Adrenal gland (tissue), 12 donors: ENCODE data around the gene NAA38. TPM values are rescaled to one million over a fixed set of nuclear protein-coding genes. Genes with fewer than 3 reads are reported as not detected.

Experiments used
- DNase-seq, 7 donors: peaks; one replicate each; pipeline ENCODE4 v3.0.0-alpha.2; 2019 to 2020
- H3K27ac ChIP-seq, 5 donors: fragments of 200-600 bp; sonication (generic) in 4 of 5; 1 replicate in 3 of 5; 2 replicates in 2 of 5; pipeline versions ENCODE4 v1.5.1 to v1.8.0; 2016 to 2020; ENCODE audit warnings: mild to moderate bottlenecking in 1 of 5
- H3K27me3 ChIP-seq: fragments of 200-600 bp; 2 replicates; pipeline ENCODE4 v1.8.0; 2021
- H3K36me3 ChIP-seq, 2 donors: fragments of 200-600 bp; replicated peaks in 1 of 2; 1 replicate in 1 of 2; 2 replicates in 1 of 2; pipeline versions ENCODE4 v1.5.1 to v1.8.0; 2018 to 2022
- H3K4me1 ChIP-seq, 2 donors: fragments of 200-600 bp; replicated peaks in 1 of 2; 1 replicate in 1 of 2; 2 replicates in 1 of 2; pipeline versions ENCODE4 v1.5.1 to v1.8.0; 2018 to 2021
- H3K4me3 ChIP-seq, 4 donors: fragments of 200-600 bp; sonication (generic) in 3 of 4; one replicate each; pipeline ENCODE4 v1.5.1; 2016 to 2018
- H3K9me3 ChIP-seq, 3 donors: fragments of 200-600 bp; sonication (generic) in 1 of 3; replicated peaks in 1 of 3; 1 replicate in 2 of 3; 2 replicates in 1 of 3; pipeline versions ENCODE4 v1.5.1 to v1.8.0; 2016 to 2021
- CTCF ChIP-seq, 6 experiments: fragments of 450-650 bp in 4 of 6; fragments of 200-600 bp in 2 of 6; sonication (generic) in 1 of 6; IDR thresholded peaks; 1 replicate in 5 of 6; 2 replicates in 1 of 6; pipeline versions ENCODE4 v1.5.1 to v1.8.0; 2016 to 2021; ENCODE audit warnings: antibody characterized with exemption in 6 of 6, mild to moderate bottlenecking in 2 of 6, moderate library complexity in 1 of 6
- POLR2A ChIP-seq, 2 donors: fragments of 450-650 bp; IDR thresholded peaks; one replicate each; pipeline ENCODE4 v1.6.1; 2017; ENCODE audit warnings: antibody characterized with exemption in 2 of 2, mild to moderate bottlenecking in 2 of 2, moderate library complexity in 1 of 2
- WGBS, 4 donors: extraction: QIAGEN DNeasy Blood & Tissue Kit in 2 of 4; methylation state at CpG; one replicate each; pipeline versions ENCODE4 v1.1.5 to v1.1.7; 2013 to 2017; 5-methylcytosine and 5-hydroxymethylcytosine counted together
- intact Hi-C, 2 donors: fragments of 100-400 bp; cut with DNase I; formaldehyde crosslinking; loops; one replicate each; pipeline versions ENCODE4 v1.14.1 to v1.15.0; 2022 to 2023
- polyA plus RNA-seq, 3 donors: library from polyadenylated mRNA; stranded (reverse); fragments of 200-250 nt in 2 of 3; fragments of 350-450 nt in 1 of 3; fragmentation: Illumina TruSeq in 1 of 3; extraction: RNeasy Lipid Tissue Mini Kit (QIAGEN cat#74804) in 1 of 3; gene quantifications; one replicate each; pipeline ENCODE4 v1.2.3, GENCODE V29; 2013 to 2014
- total RNA-seq, 9 donors: library from RNA; depleted of rRNA in 4 of 9; stranded (reverse); fragments of >200 nt in 4 of 9; fragments of 120-200 nt in 1 of 9; fragmentation: NEBNext Ultra II Directional in 1 of 9; extraction: Animal tissue kit (Norgen Biotek cat#: 25700) in 1 of 9; gene quantifications; one replicate each; pipeline versions ENCODE4 v1.1.0 to v1.2.4, GENCODE V29; 2013 to 2023
- donor health status: healthy with polysubstance abuse.
- donor health status: Bipolar disorder and iron deficiency.
- donor health status: DM: yes; HTN: yes; CAD: no.
- donor health status: DM: no; HTN: no; CAD: no.
- donor health status: DM: no; HTN: no; CAD: no.
- donor health status: DM: yes; HTN: yes; CAD: no.

The NAA38 gene
- total and polyA plus RNA-seq, 12 donors: 34.5 to 424 (median 128) TPM

DNA sequence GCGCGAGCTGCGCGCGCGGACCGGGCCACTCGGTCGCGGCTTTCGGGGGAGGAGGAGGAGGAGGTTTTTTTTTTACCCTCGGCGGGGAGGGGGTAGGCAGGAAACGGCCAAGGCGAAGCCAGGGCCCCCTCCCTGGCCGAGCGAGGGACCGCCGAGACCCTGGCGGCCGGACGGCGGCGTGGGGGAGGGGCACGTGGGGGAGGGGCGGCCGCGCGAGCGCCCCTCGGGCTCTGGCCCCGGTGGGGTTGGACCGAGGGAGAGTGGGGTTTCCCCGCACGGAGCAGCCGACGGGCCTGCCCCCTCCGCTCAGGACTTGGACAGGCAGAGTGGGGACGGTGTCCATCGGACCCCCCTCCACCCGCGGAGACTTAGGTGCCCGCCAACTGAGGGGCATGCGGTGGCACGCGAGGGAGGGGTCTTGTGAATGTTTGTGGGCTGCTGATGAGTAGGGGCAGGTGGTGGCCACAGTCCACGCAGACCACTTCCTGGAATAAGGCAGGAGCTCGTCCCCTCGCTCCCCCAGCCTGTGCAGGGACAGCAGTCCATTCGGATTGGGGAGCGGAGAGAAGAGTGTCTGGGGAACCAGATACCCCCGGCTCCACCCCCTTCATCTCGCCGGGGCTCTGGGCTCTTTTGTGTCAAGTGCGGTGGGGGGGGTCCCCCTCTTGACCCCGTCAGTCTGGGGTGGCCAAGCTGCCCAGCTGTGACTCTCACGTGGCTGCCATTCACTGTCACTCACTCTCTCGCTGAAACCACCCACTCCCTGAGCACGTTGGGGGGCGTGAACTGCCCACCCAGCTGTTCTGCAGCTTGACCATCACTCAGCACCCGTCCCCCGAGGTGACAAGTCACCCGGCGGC, 28.2 kb upstream of the NAA38 start:
- peak; percentile 47 to 77 (median 59) for DNase-seq
- intact Hi-C loops: no loop called here

GRCh38 chr17:7884581-7885366, 27.4 kb upstream of the NAA38 start:
- H3K27ac ChIP-seq: peak overlapping the region in 4 of 5 donors; percentile 89 to 93 (median 90)
- peak overlapping the region in 2 of 4 donors; percentile 89 to 97 for H3K4me3 ChIP-seq
- WGBS, 4 donors: 0 to 5% (median 3%) methylated on average over 22 to 91 of the region's 100 CpGs
- no peaks in the 10 kb centered on the region for H3K27me3 ChIP-seq
- no peaks in the 10 kb centered on the region for H3K9me3 ChIP-seq
- H3K4me1 ChIP-seq: peaks cover 38 to 63% of the 10 kb centered on the region in 2 donors
- no peak for TF ChIP-seq POLR2A (IDR thresholded peaks at IDR 0.05)
- peaks cover 0 to 10% of the 10 kb centered on the region in 2 donors for H3K36me3 ChIP-seq
- intact Hi-C loops: no loop called here
- DNase-seq: peak in 3 of 7 donors; percentile 10 to 41 (median 27)

More for the DNA sequence above, 28.2 kb upstream of the NAA38 start:
- TF ChIP-seq CTCF (IDR thresholded peaks at IDR 0.05): no peak
- peak in 1 of 2 donors; percentile 33 for TF ChIP-seq POLR2A (IDR thresholded peaks at IDR 0.05)
- H3K27me3 ChIP-seq: no peaks in the 10 kb centered on the region
- peak overlapping the region; percentile 35 to 93 (median 90) for H3K27ac ChIP-seq
- H3K4me1 ChIP-seq: peaks cover 38 to 61% of the 10 kb centered on the region in 2 donors
- no peaks in the 10 kb centered on the region for H3K9me3 ChIP-seq
- H3K4me3 ChIP-seq: peak overlapping the region; percentile 13 to 97 (median 56)
- 0 to 2% (median 1%) methylated on average over 3 to 53 of the region's 64 CpGs for WGBS, 4 donors
- H3K36me3 ChIP-seq: peaks cover 0 to 9% of the 10 kb centered on the region in 2 donors

GRCh38 chr17:7883781-7884386, 26.5 kb upstream of the NAA38 start:
- no peak for DNase-seq
- no peak for TF ChIP-seq CTCF (IDR thresholded peaks at IDR 0.05)
- no peak for TF ChIP-seq POLR2A (IDR thresholded peaks at IDR 0.05)
- intact Hi-C loops: no loop called here
- Histone ChIP-seq H3K27me3 (no peaks in the 10 kb centered on the region), H3K9me3 (no peaks in the 10 kb centered on the region), H3K4me1 (peaks cover 30 to 54% of the 10 kb centered on the region in 2 donors), H3K36me3 (peaks cover 0 to 16% of the 10 kb centered on the region in 2 donors), H3K27ac (peak overlapping the region in 2 of 5 donors; percentile 60 to 63), H3K4me3 (peak overlapping the region in 1 of 4 donors; percentile 97)
- WGBS, 4 donors: 0 to 5% (median 2%) methylated on average over 3 of the region's 3 CpGs

- Histone ChIP-seq H3K27me3 (no peaks in the 10 kb centered on the region), H3K4me1 (peaks cover 17 to 41% of the 10 kb centered on the region in 2 donors), H3K27ac (peak overlapping the region in 1 of 5 donors; percentile 63), H3K4me3 (no peak overlapping the region), H3K9me3 (no peaks in the 10 kb centered on the region), H3K36me3 (peaks cover 0 to 16% of the 10 kb centered on the region in 2 donors)
- 74 to 85% (median 78%) methylated on average over 3 of the region's 3 CpGs for WGBS, 4 donors
- intact Hi-C loops: no loop called here
- TF ChIP-seq POLR2A (IDR thresholded peaks at IDR 0.05) (no peak), CTCF (IDR thresholded peaks at IDR 0.05) (no peak)
- DNase-seq: no peak
These were observed 25.3 kb upstream of the NAA38 start for GRCh38 chr17:7882629-7883028.
